ENCODE data around the gene NOP16.

GRCh38 chr5:176337913-176338312 is 50.5 kb downstream of the NOP16 start:
- no peak for TF ChIP-seq CEBPB (IDR thresholded peaks at IDR 0.05)
- no peak for TF ChIP-seq EP300 (IDR thresholded peaks at IDR 0.05; ENCODE audit: borderline replicate concordance)
- TF ChIP-seq MAX (IDR thresholded peaks at IDR 0.05), result no peak
- TF ChIP-seq TAF1 (IDR thresholded peaks at IDR 0.05; ENCODE audit: low read depth), result no peak
- TF ChIP-seq RAD21 (IDR thresholded peaks at IDR 0.05; ENCODE audit: low read depth), result no peak
- TF ChIP-seq REST (IDR thresholded peaks at IDR 0.05; ENCODE audit: low read depth), result no peak
- no peak for TF ChIP-seq YY1 (IDR thresholded peaks at IDR 0.05; ENCODE audit: low read depth)
- TF ChIP-seq EGR1 (IDR thresholded peaks at IDR 0.05), result no peak
- TF ChIP-seq TEAD4 (IDR thresholded peaks at IDR 0.05), result no peak
- no peak for TF ChIP-seq CREB1 (IDR thresholded peaks at IDR 0.05; ENCODE audit: low read depth)
- no peak for TF ChIP-seq TCF12 (IDR thresholded peaks at IDR 0.05; ENCODE audit: low read depth)
- no peak for TF ChIP-seq FOXM1 (IDR thresholded peaks at IDR 0.05; ENCODE audit: borderline replicate concordance, low read depth)
